Occipital lobe (tissue), 2 donors: ENCODE results near the gene PTPRG. TPM values are rescaled to one million over a fixed set of nuclear protein-coding genes. Genes with fewer than 3 reads are reported as not detected.

ENCODE experiments used
- DNase-seq: peaks from one replicate; lab custom pipeline; 2025; lab: John Stamatoyannopoulos, UW
- total RNA-seq: library from RNA; depleted of rRNA; stranded (reverse); fragments of >200 nt; gene quantifications from one replicate; pipeline ENCODE4 v1.2.3, GENCODE V29; 2014

Gene PTPRG
- total RNA-seq, 1 donor from 2014 or later, result 81.4 TPM

GRCh38 chr3:62210011-62210410 is 648.6 kb downstream of the PTPRG start:
- no peak for DNase-seq

GRCh38 chr3:62211675-62212429 is 650.5 kb downstream of the PTPRG start:
- no peak for DNase-seq

- DNase-seq, result no peak
Observed at GRCh38 chr3:62214850-62215249, 653.5 kb downstream of the PTPRG start.

- no peak for DNase-seq
Observed at GRCh38 chr3:62220616-62221015, 659.2 kb downstream of the PTPRG start.

GRCh38 chr3:62225051-62225450 is 663.7 kb downstream of the PTPRG start:
- no peak for DNase-seq

GRCh38 chr3:62226601-62227339 is 665.4 kb downstream of the PTPRG start:
- DNase-seq, result no peak

- no peak for DNase-seq
Observed at GRCh38 chr3:62228467-62228866, 667.1 kb downstream of the PTPRG start.

GRCh38 chr3:62229211-62229610 is 667.8 kb downstream of the PTPRG start:
- DNase-seq, result no peak

- DNase-seq, result no peak
Observed at GRCh38 chr3:62229908-62230307, 668.5 kb downstream of the PTPRG start.

- no peak for DNase-seq
Observed at GRCh38 chr3:62233065-62233464, 671.7 kb downstream of the PTPRG start.

- DNase-seq, result no peak
Observed at GRCh38 chr3:62236016-62236415, 674.6 kb downstream of the PTPRG start.

GRCh38 chr3:62237286-62237948 is 676.0 kb downstream of the PTPRG start:
- no peak for DNase-seq

GRCh38 chr3:62238003-62238402 is 676.6 kb downstream of the PTPRG start:
- DNase-seq, result no peak

GRCh38 chr3:62238431-62238830 is 677.1 kb downstream of the PTPRG start:
- DNase-seq, result no peak

GRCh38 chr3:62241279-62241678 is 679.9 kb downstream of the PTPRG start:
- DNase-seq, result no peak

- DNase-seq, result no peak
Observed at GRCh38 chr3:62242831-62243509, 681.6 kb downstream of the PTPRG start.

- DNase-seq, result no peak
Observed at GRCh38 chr3:62246094-62246493, 684.7 kb downstream of the PTPRG start.

- DNase-seq, result no peak
Observed at GRCh38 chr3:62246985-62247384, 685.6 kb downstream of the PTPRG start.

GRCh38 chr3:62248734-62249483 is 687.5 kb downstream of the PTPRG start:
- no peak for DNase-seq

GRCh38 chr3:62249484-62249776 is 688.1 kb downstream of the PTPRG start:
- no peak for DNase-seq

- no peak for DNase-seq
Observed at GRCh38 chr3:62249855-62250543, 688.6 kb downstream of the PTPRG start.
